Measurements from ENCODE around the gene MFAP1. TPM values are rescaled to one million over a fixed set of nuclear protein-coding genes. Genes with fewer than 3 reads are reported as not detected.

Gene MFAP1
- polyA plus RNA-seq, 1 donor from 2014 or later = 37.7 TPM

DNA sequence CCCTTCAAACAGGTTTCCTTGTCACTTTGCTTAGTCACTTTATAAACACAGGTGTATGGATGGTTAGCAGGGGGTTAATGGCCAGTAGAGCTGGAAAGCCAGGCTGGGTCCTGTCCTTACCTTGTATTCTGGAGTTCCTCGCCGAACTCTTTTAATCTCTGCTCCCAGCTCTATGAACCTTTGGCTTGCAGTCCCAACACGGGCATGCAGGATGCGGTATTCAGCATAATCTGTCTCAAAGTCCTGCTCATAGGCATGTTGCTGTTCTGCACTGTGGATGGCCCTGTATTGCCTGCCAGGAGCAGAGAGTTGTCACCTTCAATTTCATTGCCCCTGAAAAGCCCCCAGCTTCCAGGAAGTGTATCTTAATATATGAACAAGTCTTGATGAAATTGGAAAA lies 50.4 kb downstream of the MFAP1 start:
- Histone ChIP-seq H3K9me3 (ENCODE audit: low read length) (no peaks in the 10 kb centered on the region), H3K79me2 (replicated peaks; ENCODE audit: insufficient read depth, low read length) (no peaks in the 10 kb centered on the region), H2AFZ (ENCODE audit: low read depth, low read length) (no peak overlapping the region), H3F3A (ENCODE audit: insufficient read depth, low read length, poor library complexity, severe bottlenecking) (no peaks in the 10 kb centered on the region), H3K9me2 (ENCODE audit: insufficient read depth, low read length) (no peaks in the 10 kb centered on the region), H3K4me2 (ENCODE audit: low read length) (no peak overlapping the region), H3K27me3 (ENCODE audit: insufficient read depth, low read depth, low read length) (peaks cover 18% of the 10 kb centered on the region), H3K9ac (ENCODE audit: low read length) (no peak overlapping the region), H4K20me1 (ENCODE audit: insufficient read depth) (no peaks in the 10 kb centered on the region), H3K36me3 (ENCODE audit: insufficient read depth, low read length) (peaks cover 6% of the 10 kb centered on the region), H3K27ac (ENCODE audit: low read length) (no peak overlapping the region), H3K4me3 (ENCODE audit: low read length) (no peak overlapping the region)
- TF ChIP-seq MXI1 (conservative IDR thresholded peaks at IDR 0.05; ENCODE audit: poor library complexity, severe bottlenecking) (no peak), EP300 (conservative IDR thresholded peaks at IDR 0.05; ENCODE audit: poor library complexity, severe bottlenecking) (no peak), REST (IDR thresholded peaks at IDR 0.05; ENCODE audit: borderline replicate concordance) (no peak), RAD21 (conservative IDR thresholded peaks at IDR 0.05) (no peak), TAF1 (IDR thresholded peaks at IDR 0.05; ENCODE audit: low read depth) (no peak), CTCF (IDR thresholded peaks at IDR 0.05; ENCODE audit: poor library complexity, severe bottlenecking) (no peak), EZH2 (IDR thresholded peaks at IDR 0.05; ENCODE audit: borderline replicate concordance, insufficient read depth, low read length, poor library complexity, severe bottlenecking) (no peak), POLR2AphosphoS5 (IDR thresholded peaks at IDR 0.05) (no peak), SMC3 (conservative IDR thresholded peaks at IDR 0.05; ENCODE audit: poor library complexity) (no peak)

- Histone ChIP-seq H3K79me2 (replicated peaks; ENCODE audit: insufficient read depth, low read length) (no peaks in the 10 kb centered on the region), H3K4me3 (ENCODE audit: low read length) (no peak overlapping the region), H3K27ac (ENCODE audit: low read length) (no peak overlapping the region), H3K36me3 (ENCODE audit: insufficient read depth, low read length) (peaks cover 6% of the 10 kb centered on the region), H2AFZ (ENCODE audit: low read depth, low read length) (no peak overlapping the region), H3F3A (ENCODE audit: insufficient read depth, low read length, poor library complexity, severe bottlenecking) (no peaks in the 10 kb centered on the region), H4K20me1 (ENCODE audit: insufficient read depth) (no peaks in the 10 kb centered on the region), H3K9ac (ENCODE audit: low read length) (no peak overlapping the region), H3K9me2 (ENCODE audit: insufficient read depth, low read length) (no peaks in the 10 kb centered on the region), H3K9me3 (ENCODE audit: low read length) (no peaks in the 10 kb centered on the region), H3K4me2 (ENCODE audit: low read length) (no peak overlapping the region), H3K27me3 (ENCODE audit: insufficient read depth, low read depth, low read length) (peaks cover 17% of the 10 kb centered on the region)
- TF ChIP-seq EP300 (conservative IDR thresholded peaks at IDR 0.05; ENCODE audit: poor library complexity, severe bottlenecking) (no peak), TAF1 (IDR thresholded peaks at IDR 0.05; ENCODE audit: low read depth) (no peak), MXI1 (conservative IDR thresholded peaks at IDR 0.05; ENCODE audit: poor library complexity, severe bottlenecking) (no peak), RAD21 (conservative IDR thresholded peaks at IDR 0.05) (no peak), CTCF (IDR thresholded peaks at IDR 0.05; ENCODE audit: poor library complexity, severe bottlenecking) (no peak), REST (IDR thresholded peaks at IDR 0.05; ENCODE audit: borderline replicate concordance) (no peak), POLR2AphosphoS5 (IDR thresholded peaks at IDR 0.05) (no peak), SMC3 (conservative IDR thresholded peaks at IDR 0.05; ENCODE audit: poor library complexity) (no peak), EZH2 (IDR thresholded peaks at IDR 0.05; ENCODE audit: borderline replicate concordance, insufficient read depth, low read length, poor library complexity, severe bottlenecking) (no peak)
Observed at GRCh38 chr15:43772624-43773023, 51.9 kb downstream of the MFAP1 start.

Data from neural cell (in vitro differentiated cells).